Measurements from ENCODE around the gene FURIN. TPM values are rescaled to one million over a fixed set of nuclear protein-coding genes. Genes with fewer than 3 reads are reported as not detected.
A peak's percentile ranks its signal among the peaks of the same experiment; 100 is the strongest.

Gene FURIN
- total and polyA plus RNA-seq, 2 of the 8 experiments (the other 6 are each of a cell fraction or from before 2014, with no cell fraction given), result 15.8 to 32.1 TPM

GRCh38 chr15:90893175-90894090 is 25.0 kb downstream of the FURIN start:
- Histone ChIP-seq H3K4me2 (ENCODE audit: insufficient read depth in 1 of 2, low read depth in 2 of 2, low read length in 2 of 2) (no peak overlapping the region), H3K56ac (replicated peaks; ENCODE audit: insufficient read length, low read depth, low read length) (no peak overlapping the region), H3K36me3 (ENCODE audit: control insufficient read depth in 2 of 4, insufficient read depth in 4 of 4, low read length in 3 of 4) (peaks cover 0 to 2% (median 0%) of the 10 kb centered on the region in 4 experiments; a peak in 2 of 8 replicates), H4K5ac (ENCODE audit: insufficient read length, low read depth, low read length) (no peak overlapping the region), H3K23me2 (ENCODE audit: low read depth, low read length) (no peaks in the 10 kb centered on the region), H4K8ac (ENCODE audit: extremely low read depth, insufficient read depth, low read length) (peak overlapping the region; percentile 25; the same call in 1 of the 2 replicates), H3K79me2 (ENCODE audit: control insufficient read depth in 1 of 2, insufficient read depth in 2 of 2, low read length in 2 of 2) (no peaks in the 10 kb centered on the region), H4K20me1 (replicated peaks in 1 of 2; ENCODE audit: control insufficient read depth in 1 of 2, insufficient read depth in 2 of 2, low read length in 2 of 2) (peaks cover 0 to 3% of the 10 kb centered on the region in 2 experiments), H3K9ac (replicated peaks in 1 of 4; ENCODE audit: extremely low read depth in 1 of 4, low read depth in 3 of 4, low read length in 3 of 4) (no peak overlapping the region; a peak in 2 of 7 replicates), H2BK120ac (replicated peaks; ENCODE audit: low read depth, low read length) (no peak overlapping the region), H4K91ac (replicated peaks; ENCODE audit: insufficient read length, low read length) (no peak overlapping the region), H3K4me3 (ENCODE audit: extremely low read depth in 1 of 4, insufficient read depth in 2 of 4, low read depth in 3 of 4, low read length in 4 of 4) (no peak overlapping the region), H3K79me1 (ENCODE audit: low read depth, low read length) (no peaks in the 10 kb centered on the region), H2BK5ac (ENCODE audit: low read depth, low read length) (no peak overlapping the region), H2AK5ac (ENCODE audit: low read depth, low read length) (no peak overlapping the region), H2BK15ac (ENCODE audit: low read length) (no peak overlapping the region), H3K4me1 (replicated peaks in 1 of 4; ENCODE audit: control insufficient read depth in 3 of 4, insufficient read depth in 4 of 4, low read length in 3 of 4) (peaks cover 0 to 2% (median 0%) of the 10 kb centered on the region in 4 experiments; a peak in 1 of 7 replicates), H3K9me3 (ENCODE audit: insufficient read depth in 2 of 2, low read depth in 1 of 2, low read length in 1 of 2) (no peaks in the 10 kb centered on the region), H3K18ac (ENCODE audit: extremely low read depth, low read length) (no peak overlapping the region), H3K27ac (ENCODE audit: low read depth, low read length) (no peak overlapping the region), H3K4ac (replicated peaks; ENCODE audit: insufficient read length, low read depth, low read length) (no peak overlapping the region), H2BK12ac (ENCODE audit: low read depth, low read length) (no peak overlapping the region; the same call in 1 of the 2 replicates), H3K14ac (ENCODE audit: insufficient read length) (no peak overlapping the region), H3K23ac (ENCODE audit: insufficient read length) (no peak overlapping the region), H3K27me3 (replicated peaks in 1 of 4; ENCODE audit: control insufficient read depth in 3 of 4, extremely low read depth in 1 of 4, insufficient read depth in 3 of 4, low read length in 3 of 4) (no peaks in the 10 kb centered on the region), H2AFZ (ENCODE audit: low read length) (no peak overlapping the region), H2BK20ac (ENCODE audit: low read length) (no peak overlapping the region)
- ChIA-PET POLR2A (ENCODE audit: partially characterized antibody) (no interaction called here), CTCF (ENCODE audit: partially characterized antibody) (interaction anchor here (0.6 to 13.3 kb wide), 7 partner anchors 8 to 125 kb away, joined by 3 to 125 read pairs (median 4); partner anchors contain the start of genes FES, HDDC3, MAN2A2 and UNC45A)
- FAIRE-seq, result no peak
- TF ChIP-seq HDAC2 (IDR thresholded peaks at IDR 0.05; ENCODE audit: borderline replicate concordance in 1 of 2, low read depth in 2 of 2, low read length in 2 of 2) (no peak), RAD21 (IDR thresholded peaks at IDR 0.05 in 1 of 2, conservative IDR thresholded peaks at IDR 0.05 in 1 of 2; ENCODE audit: low read depth in 2 of 2, low read length in 2 of 2) (no peak), BACH1 (IDR thresholded peaks at IDR 0.05; ENCODE audit: low read length) (no peak), SP1 (IDR thresholded peaks at IDR 0.05; ENCODE audit: low read depth, low read length) (no peak), POU5F1 (IDR thresholded peaks at IDR 0.05; ENCODE audit: low read depth, low read length) (no peak)
- DNase-seq (ENCODE audit: low read depth in 1 of 2, low spot score in 2 of 2), result no peak
- WGBS, 2 experiments (ENCODE audit: extremely low coverage in 1 of 2, insufficient coverage in 1 of 2, insufficient read length in 1 of 2, insufficient replicate concordance in 2 of 2, low coverage in 1 of 2, low lambda C conversion rate in 2 of 2, missing lambda C conversion rate in 1 of 2), result 92% methylated on average over 33 of the region's 33 CpGs; no CpG with 5 or more reads in 1 of the 2 experiments

Measured in H1 (cell line).